Measurements from ENCODE around the gene SCG2.

Gene SCG2

DNA sequence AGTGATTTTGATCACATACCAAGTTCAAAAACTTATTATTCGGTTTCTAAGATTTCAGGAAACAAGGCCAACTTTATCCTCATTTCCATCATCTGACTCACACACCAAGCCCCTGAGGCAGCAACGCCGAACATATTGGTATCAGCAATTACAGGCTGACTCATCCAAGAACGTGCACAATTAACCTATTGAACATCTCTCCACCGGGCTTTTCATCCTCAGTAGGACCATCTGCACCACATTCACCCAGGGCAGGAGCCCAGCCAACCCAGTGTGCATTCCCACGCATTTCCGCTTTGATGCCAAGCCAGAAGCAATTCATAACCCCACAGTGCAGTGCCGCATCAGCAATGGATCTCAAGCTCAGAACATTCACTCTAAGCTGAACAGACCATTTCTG lies 52.9 kb downstream of the SCG2 start:
- Histone ChIP-seq H4K20me1 (ENCODE audit: insufficient read depth, low read length) (no peaks in the 10 kb centered on the region), H3K4me1 (ENCODE audit: low read length) (no peaks in the 10 kb centered on the region), H3K9ac (ENCODE audit: low read length) (no peak overlapping the region), H3K79me2 (ENCODE audit: low read length) (no peaks in the 10 kb centered on the region), H3F3A (ENCODE audit: insufficient read depth, low read length) (no peaks in the 10 kb centered on the region), H2AFZ (ENCODE audit: low read length) (no peak overlapping the region), H3K9me2 (replicated peaks; ENCODE audit: insufficient read depth, low read length) (no peaks in the 10 kb centered on the region), H3K4me2 (ENCODE audit: low read depth, low read length) (no peak overlapping the region), H3K27ac (ENCODE audit: low read length) (no peak overlapping the region), H3K36me3 (replicated peaks; ENCODE audit: insufficient read depth, low read length) (no peaks in the 10 kb centered on the region), H3K9me3 (replicated peaks; ENCODE audit: insufficient read depth, low read length) (no peaks in the 10 kb centered on the region), H3K4me3 (ENCODE audit: low read length) (no peak overlapping the region), H3K27me3 (replicated peaks; ENCODE audit: insufficient read depth, low read length) (no peaks in the 10 kb centered on the region)
- TF ChIP-seq EZH2phosphoT487 (IDR thresholded peaks at IDR 0.05; ENCODE audit: low read length) (no peak), EZH2 (optimal IDR thresholded peaks at IDR 0.05; ENCODE audit: low read depth, low read length) (no peak)
- DNase-seq = no peak

DNA sequence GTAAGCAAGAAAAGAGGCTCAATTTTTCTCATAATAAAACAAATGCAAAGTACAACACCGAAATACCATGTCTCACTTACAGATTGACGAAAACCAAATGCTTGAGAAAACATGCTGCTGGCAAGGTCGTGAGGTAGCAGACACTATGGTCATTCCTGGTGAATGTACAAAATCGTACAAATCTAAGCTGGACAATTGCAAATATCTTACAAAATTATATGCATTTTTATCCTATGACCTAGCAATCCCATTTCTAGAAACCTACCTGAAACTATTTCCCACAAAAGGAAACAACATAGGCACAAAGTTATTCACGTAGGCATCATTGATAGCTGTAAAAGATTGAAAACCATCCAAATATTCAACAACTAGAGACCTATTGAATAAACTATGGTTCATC lies 54.0 kb downstream of the SCG2 start:
- no peak overlapping the region for H3K4me3 ChIP-seq (ENCODE audit: low read length)
- no peak for DNase-seq
- H3K9me3 ChIP-seq (replicated peaks; ENCODE audit: insufficient read depth, low read length) = no peaks in the 10 kb centered on the region
- H2AFZ ChIP-seq (ENCODE audit: low read length) = no peak overlapping the region
- H3K4me2 ChIP-seq (ENCODE audit: low read depth, low read length) = no peak overlapping the region
- H3K79me2 ChIP-seq (ENCODE audit: low read length) = no peaks in the 10 kb centered on the region
- no peak overlapping the region for H3K9ac ChIP-seq (ENCODE audit: low read length)
- no peaks in the 10 kb centered on the region for H3K4me1 ChIP-seq (ENCODE audit: low read length)
- no peaks in the 10 kb centered on the region for H3K9me2 ChIP-seq (replicated peaks; ENCODE audit: insufficient read depth, low read length)
- no peaks in the 10 kb centered on the region for H3F3A ChIP-seq (ENCODE audit: insufficient read depth, low read length)
- no peaks in the 10 kb centered on the region for H4K20me1 ChIP-seq (ENCODE audit: insufficient read depth, low read length)
- H3K27me3 ChIP-seq (replicated peaks; ENCODE audit: insufficient read depth, low read length) = no peaks in the 10 kb centered on the region
- no peak overlapping the region for H3K27ac ChIP-seq (ENCODE audit: low read length)
- TF ChIP-seq EZH2 (optimal IDR thresholded peaks at IDR 0.05; ENCODE audit: low read depth, low read length) (no peak), CTCF (IDR thresholded peaks at IDR 0.05; ENCODE audit: low read length) (no peak), EZH2phosphoT487 (IDR thresholded peaks at IDR 0.05; ENCODE audit: low read length) (no peak)
- H3K36me3 ChIP-seq (replicated peaks; ENCODE audit: insufficient read depth, low read length) = no peaks in the 10 kb centered on the region

Data from MM.1S (cell line).